Parathyroid adenoma (tissue), 2 donors: ENCODE measurements around the gene FRMPD1.
A peak's percentile ranks its signal among the peaks of the same experiment; 100 is the strongest.

Experiments
- H2AFZ ChIP-seq: fragments of 300-600 bp; sonication (generic); one replicate; pipeline ENCODE4 v1.7.0; 2017; ENCODE audit warnings: antibody characterized with exemption, mild to moderate bottlenecking
- H3K27ac ChIP-seq: fragments of 300-600 bp; sonication (generic); one replicate; pipeline ENCODE4 v1.7.0; 2017
- H3K27me3 ChIP-seq: fragments of 300-600 bp; sonication (generic); one replicate; pipeline ENCODE4 v1.7.0; 2017; ENCODE audit warnings: low read length; ENCODE audit not compliant: control insufficient read depth, insufficient read depth
- H3K36me3 ChIP-seq: fragments of 300-600 bp; sonication (generic); one replicate; pipeline ENCODE4 v1.7.0; 2017; ENCODE audit warnings: low read length; ENCODE audit not compliant: control insufficient read depth, insufficient read depth
- H3K4me1 ChIP-seq: fragments of 300-600 bp; sonication (generic); one replicate; pipeline ENCODE4 v1.7.0; 2017; ENCODE audit warnings: control low read depth
- H3K4me2 ChIP-seq: fragments of 300-600 bp; sonication (generic); one replicate; pipeline ENCODE4 v1.7.0; 2017; ENCODE audit warnings: low read length
- H3K4me3 ChIP-seq: fragments of 300-600 bp; sonication (generic); one replicate; pipeline ENCODE4 v1.7.0; 2017; ENCODE audit warnings: low read depth, low read length
- H3K79me2 ChIP-seq: fragments of 300-600 bp; sonication (generic); one replicate; pipeline ENCODE4 v1.7.0; 2017; ENCODE audit warnings: control low read depth
- H3K9ac ChIP-seq: fragments of 300-600 bp; sonication (generic); one replicate; pipeline ENCODE4 v1.7.0; 2017; ENCODE audit warnings: mild to moderate bottlenecking
- H3K9me3 ChIP-seq: fragments of 300-600 bp; sonication (generic); one replicate; pipeline ENCODE4 v1.7.0; 2017; ENCODE audit warnings: low read length; ENCODE audit not compliant: control insufficient read depth
- CTCF ChIP-seq: fragments of 300-600 bp; sonication (generic); IDR thresholded peaks from one replicate; pipeline ENCODE4 v1.7.0; 2017; ENCODE audit warnings: antibody characterized with exemption, mild to moderate bottlenecking
- donor health status: primary hyperparathyroidism.

FRMPD1 gene

GRCh38 chr9:37752642-37753488 is 102.1 kb downstream of the FRMPD1 start:
- Histone ChIP-seq H3K9ac (no peak overlapping the region), H3K79me2 (peaks cover 3% of the 10 kb centered on the region), H3K27me3 (no peaks in the 10 kb centered on the region), H3K4me1 (no peaks in the 10 kb centered on the region), H2AFZ (peak overlapping the region; percentile 92), H3K4me2 (peak overlapping the region; percentile 72), H3K36me3 (no peaks in the 10 kb centered on the region), H3K4me3 (peak overlapping the region; percentile 58), H3K9me3 (no peaks in the 10 kb centered on the region), H3K27ac (no peak overlapping the region)
- no peak for TF ChIP-seq CTCF

- Histone ChIP-seq H2AFZ (peak within 1 kb of the TSS; percentile 92), H3K36me3 (no peaks in the 10 kb centered on the region), H3K9me3 (no peaks in the 10 kb centered on the region), H3K27me3 (no peaks in the 10 kb centered on the region), H3K4me2 (peak within 1 kb of the TSS; percentile 72), H3K27ac (no peak within 1 kb of the TSS), H3K9ac (no peak within 1 kb of the TSS), H3K4me1 (no peaks in the 10 kb centered on the region), H3K4me3 (peak within 1 kb of the TSS; percentile 58), H3K79me2 (peaks cover 3% of the 10 kb centered on the region)
- TF ChIP-seq CTCF = no peak
These were observed 102.9 kb downstream of the FRMPD1 start, which contains the start of gene TRMT10B for GRCh38 chr9:37753489-37754190. Gene TRMT10B, plus strand, starts transcription at chr9:37753805. Its CDS starts 8,127 bp downstream, at chr9:37761932.

- Histone ChIP-seq H3K27ac (no peak overlapping the region), H2AFZ (no peak overlapping the region)
These were observed 108.0 kb downstream of the FRMPD1 start for GRCh38 chr9:37758747-37759146.

GRCh38 chr9:37760416-37761161 is 109.8 kb downstream of the FRMPD1 start:
- H3K27ac ChIP-seq = no peak overlapping the region
- no peaks in the 10 kb centered on the region for H3K9me3 ChIP-seq
- H3K9ac ChIP-seq = no peak overlapping the region
- no peak for TF ChIP-seq CTCF
- H3K4me3 ChIP-seq = no peak overlapping the region
- H3K4me1 ChIP-seq = no peaks in the 10 kb centered on the region
- no peak overlapping the region for H3K4me2 ChIP-seq
- no peaks in the 10 kb centered on the region for H3K79me2 ChIP-seq
- H3K36me3 ChIP-seq = no peaks in the 10 kb centered on the region
- H3K27me3 ChIP-seq = no peaks in the 10 kb centered on the region
- H2AFZ ChIP-seq = no peak overlapping the region

More at GRCh38 chr9:37758747-37759146, 108.0 kb downstream of the FRMPD1 start:
- Histone ChIP-seq H3K4me1 (no peaks in the 10 kb centered on the region), H3K4me2 (no peak overlapping the region), H3K27me3 (no peaks in the 10 kb centered on the region), H3K9ac (no peak overlapping the region), H3K4me3 (no peak overlapping the region), H3K9me3 (no peaks in the 10 kb centered on the region), H3K79me2 (no peaks in the 10 kb centered on the region), H3K36me3 (no peaks in the 10 kb centered on the region)
- no peak for TF ChIP-seq CTCF
